NOMO-1 (cell line): ENCODE data around the gene C5AR2.
"Not testable (repeated sequence)": the region's sequence is repeated elsewhere in the genome, so short reads cannot be mapped to it uniquely, and the experiment has no call there.

Experiments used
- DNase-seq, 2 experiments: peaks; one replicate each; lab custom pipeline; 2025; ENCODE audit not compliant: unreplicated experiment in 2 of 2; lab: John Stamatoyannopoulos, UW

The C5AR2 gene

DNA sequence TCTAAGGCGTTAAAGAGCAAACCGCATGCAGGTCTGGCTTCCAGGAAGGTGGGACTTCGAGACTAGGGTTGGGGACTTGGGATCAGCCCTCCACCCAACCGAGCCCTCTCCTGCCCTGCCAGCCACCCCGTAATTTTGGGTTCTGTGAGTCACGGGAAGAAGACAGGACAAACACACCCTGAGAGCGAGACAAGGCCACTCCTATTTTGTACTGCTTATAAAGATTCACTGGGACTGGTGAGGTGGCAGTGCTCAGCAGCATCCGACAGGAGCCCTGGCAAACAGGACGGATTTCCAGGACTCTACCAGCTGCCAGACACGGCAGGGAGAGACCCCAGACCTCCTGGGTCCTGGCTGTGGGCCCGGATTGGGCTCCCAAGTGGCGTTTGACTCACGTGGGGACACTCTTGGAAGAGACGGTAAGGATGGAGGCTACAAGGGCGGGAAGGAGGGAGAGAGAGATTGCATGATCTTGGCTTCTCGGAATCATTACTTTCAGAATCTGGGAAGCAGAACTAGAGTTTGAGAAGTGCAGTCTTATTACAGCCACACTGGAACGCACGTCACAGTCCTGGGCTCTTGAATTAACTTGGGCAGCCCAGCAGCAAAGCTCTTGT is at the start of gene C5AR2:
C5AR2 (plus strand) TSS at position 245 of the 617 bp plus-strand sequence. CDS start 8,625 bp downstream, outside the sequence.
- DNase-seq = no peak

GRCh38 chr19:47283405-47284059 is 48.4 kb upstream of the C5AR2 start:
- DNase-seq = peak; percentile 23 to 25

DNA sequence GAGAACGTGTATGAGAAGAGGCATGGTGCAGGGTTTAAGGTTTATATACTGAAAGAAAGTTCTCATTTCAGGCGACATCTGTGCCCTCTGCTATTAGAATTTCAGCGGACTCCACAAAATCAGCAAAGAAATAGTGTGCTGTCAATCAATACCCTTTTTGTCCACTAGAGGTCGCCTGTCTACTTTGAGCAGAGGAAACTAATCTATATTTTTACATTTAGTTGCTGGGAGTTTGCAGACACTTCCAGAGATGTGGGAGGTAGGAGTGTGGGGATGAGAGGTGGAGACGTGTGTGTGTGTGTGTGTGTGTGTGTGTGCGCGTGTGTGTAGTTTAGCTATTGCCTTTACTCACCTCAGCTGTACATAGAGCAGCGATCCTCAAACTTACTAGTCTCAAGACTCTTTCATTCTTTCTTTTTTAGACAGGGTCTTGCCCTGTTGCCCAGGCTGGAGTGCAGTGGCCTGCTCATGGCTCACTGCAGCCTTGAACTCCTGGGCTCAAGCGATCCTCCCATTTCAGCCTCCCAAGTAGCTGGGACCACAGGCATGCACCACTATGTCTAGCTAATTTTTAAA is 47.6 kb upstream of the C5AR2 start:
- peak; percentile 41 to 60 for DNase-seq

DNA sequence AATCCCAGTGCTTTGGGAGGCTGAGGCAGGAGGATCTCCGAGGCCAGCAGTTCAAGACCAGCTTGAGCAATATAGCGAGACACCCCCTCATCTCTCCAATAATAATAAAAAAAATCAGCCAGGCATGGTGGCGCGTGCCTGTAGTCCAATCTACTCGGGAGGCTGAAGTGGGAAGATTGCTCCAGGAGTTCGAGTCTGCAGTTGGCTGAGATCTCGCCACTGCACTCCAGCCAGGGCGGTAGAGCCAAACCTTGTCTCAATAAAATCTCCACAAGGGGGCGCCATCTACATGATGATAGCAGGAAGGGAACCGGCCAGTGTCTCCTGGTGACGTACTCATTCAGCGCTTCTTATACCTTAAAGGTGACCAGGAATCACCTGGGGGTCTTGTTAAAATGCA is 35.9 kb upstream of the C5AR2 start:
- DNase-seq = peak; percentile 32 to 77

DNA sequence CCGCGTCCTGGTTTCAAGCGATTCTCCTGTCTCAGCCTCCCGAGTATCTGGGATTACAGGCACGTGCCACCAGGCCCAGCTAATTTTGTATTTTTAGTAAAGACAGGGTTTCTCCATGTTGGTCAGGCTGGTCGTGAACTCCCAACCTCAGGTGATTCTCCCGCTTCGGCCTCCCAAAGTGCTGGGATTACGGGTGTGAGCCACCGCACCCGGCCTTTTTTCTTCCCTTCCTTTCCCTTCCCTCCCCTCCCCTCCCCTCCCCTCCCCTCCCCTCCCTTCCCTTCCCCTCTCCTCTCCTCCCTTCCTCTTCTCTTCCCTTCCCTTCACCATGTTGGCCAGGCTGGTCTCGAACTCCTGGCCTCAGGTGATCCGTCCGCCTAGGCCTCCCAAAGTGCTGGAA is 31.1 kb upstream of the C5AR2 start:
- DNase-seq = not testable (repeated sequence)

GRCh38 chr19:47302249-47302648 is 29.7 kb upstream of the C5AR2 start:
- DNase-seq = peak in 1 of 2 experiments; percentile 26

DNA sequence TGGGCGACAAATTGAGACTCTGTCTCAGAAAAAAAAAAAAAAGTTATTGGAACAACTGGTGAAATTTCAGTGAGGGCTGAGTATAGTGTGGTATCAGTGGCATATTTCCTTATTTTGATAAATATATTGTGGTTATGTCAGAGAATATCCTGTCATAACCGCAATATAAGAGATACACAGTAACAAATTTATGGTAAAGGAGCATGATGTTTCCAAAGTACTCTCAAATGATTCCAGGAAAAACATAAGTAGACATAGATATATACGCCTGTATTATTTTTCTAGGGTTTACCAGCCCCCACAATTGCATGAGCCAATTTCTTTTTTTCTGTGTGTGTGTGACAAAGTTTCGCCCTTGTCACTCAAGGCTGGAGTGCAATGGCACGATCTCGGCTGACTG is 28.0 kb upstream of the C5AR2 start:
- DNase-seq = no peak

DNA sequence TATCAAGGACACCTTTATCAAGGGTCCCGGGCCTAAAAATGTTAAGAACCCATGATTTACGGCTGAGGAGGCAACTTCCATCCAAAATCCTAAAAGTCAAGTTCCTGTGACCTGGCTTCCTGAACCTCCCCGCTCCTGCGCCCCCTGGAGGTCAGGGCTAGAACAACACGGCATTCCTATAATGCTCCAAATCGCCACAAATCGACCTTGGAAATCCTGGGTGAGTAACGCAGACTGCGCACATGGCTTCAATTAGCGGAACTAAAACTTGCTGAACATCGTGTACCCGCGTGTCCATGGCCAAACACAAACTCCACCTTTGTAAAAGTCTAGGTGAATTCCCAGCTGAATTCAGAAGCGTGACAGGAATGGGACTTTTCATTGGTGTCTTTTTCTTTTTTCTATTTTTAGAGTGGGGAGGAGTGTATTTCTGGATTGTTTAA is 26.6 kb upstream of the C5AR2 start:
- DNase-seq = peak; percentile 9 to 12

GRCh38 chr19:47306303-47306702 is 25.7 kb upstream of the C5AR2 start:
- no peak for DNase-seq

DNA sequence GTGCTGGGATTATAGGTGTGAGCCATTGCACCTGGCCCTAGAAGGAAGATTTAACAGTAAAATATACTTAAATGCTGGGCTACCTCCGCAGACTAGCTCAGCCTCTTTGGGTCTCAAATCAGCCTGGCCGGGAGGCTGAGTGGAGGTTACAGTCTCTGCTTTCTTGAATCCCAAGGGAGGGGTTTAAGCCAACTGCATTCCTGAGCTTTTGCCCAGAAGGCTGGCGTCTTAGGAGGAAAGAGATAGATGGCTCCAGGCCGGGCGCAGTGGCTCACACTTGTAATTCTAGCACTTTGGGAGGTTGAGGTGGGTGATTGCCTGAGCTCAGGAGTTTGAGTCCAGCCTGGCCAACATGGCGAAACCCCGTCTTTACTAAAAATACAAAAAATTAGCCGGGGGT is 22.9 kb upstream of the C5AR2 start:
- no peak for DNase-seq

- DNase-seq = peak; percentile 12 to 35
Observed at GRCh38 chr19:47309608-47310007, 22.4 kb upstream of the C5AR2 start, which contains the start of gene C5AR1. Gene C5AR1, plus strand, starts transcription at chr19:47309861. Its CDS starts 35 bp downstream, at chr19:47309896.

DNA sequence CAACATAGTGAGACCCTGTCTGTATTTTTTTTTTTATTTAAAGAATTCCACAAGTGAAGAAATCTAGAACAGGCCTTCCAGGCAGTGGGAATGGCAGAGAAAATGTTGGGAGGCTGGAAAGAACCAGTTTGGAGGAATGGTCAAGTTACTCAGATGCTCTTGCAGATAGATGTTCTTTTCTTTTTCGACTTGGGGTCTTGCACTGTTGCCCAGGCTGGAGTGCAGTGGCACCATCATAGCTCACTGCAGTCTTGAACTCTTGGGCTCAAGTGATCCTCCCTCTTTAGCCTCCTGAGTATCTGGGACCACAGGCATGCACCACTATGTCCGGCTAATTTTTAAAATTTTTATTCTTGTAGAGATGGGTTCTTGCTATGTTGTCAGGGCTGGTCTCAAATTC is 21.7 kb upstream of the C5AR2 start:
- DNase-seq = no peak

- peak; percentile 77 to 87 for DNase-seq
Observed at GRCh38 chr19:47310819-47311218, 21.2 kb upstream of the C5AR2 start.

DNA sequence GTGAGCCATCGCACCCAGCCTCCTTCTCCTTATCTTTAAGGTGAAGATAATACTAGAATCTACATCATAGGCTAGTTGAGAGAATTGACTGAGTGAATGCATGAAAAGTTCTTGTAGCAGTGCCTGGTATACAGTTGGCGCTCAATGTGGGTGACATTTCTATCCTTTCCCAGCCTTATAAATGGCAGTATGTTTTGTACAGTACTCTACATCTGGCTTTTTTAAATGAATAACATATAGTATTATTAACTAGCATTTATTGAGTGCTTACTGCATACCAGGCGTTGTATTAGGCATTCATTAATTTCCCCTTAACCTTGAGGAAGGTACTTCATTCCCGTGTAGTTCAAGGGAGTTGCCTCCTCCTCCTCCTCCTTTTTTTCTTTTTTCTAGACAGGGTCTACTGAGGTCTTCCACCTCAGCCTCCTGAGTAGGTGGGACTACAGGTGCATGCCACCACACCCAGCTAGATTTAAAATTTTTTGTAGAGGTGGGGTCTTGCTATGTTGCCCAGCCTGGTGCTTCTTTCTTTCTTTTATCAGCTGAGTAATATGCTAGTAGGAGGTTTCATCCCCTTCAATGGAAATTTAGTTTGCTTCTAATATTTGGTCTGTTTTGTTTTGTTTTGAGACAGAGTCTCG is 19.5 kb upstream of the C5AR2 start:
- no peak for DNase-seq

- no peak for DNase-seq
Observed at GRCh38 chr19:47313754-47314295, 18.1 kb upstream of the C5AR2 start.

- peak; percentile 90 to 98 for DNase-seq
Observed at GRCh38 chr19:47315125-47315821, 16.7 kb upstream of the C5AR2 start.

GRCh38 chr19:47316513-47316912 is 15.5 kb upstream of the C5AR2 start:
- DNase-seq = no peak

- DNase-seq = no peak
Observed at GRCh38 chr19:47319923-47320871, 11.8 kb upstream of the C5AR2 start.

DNA sequence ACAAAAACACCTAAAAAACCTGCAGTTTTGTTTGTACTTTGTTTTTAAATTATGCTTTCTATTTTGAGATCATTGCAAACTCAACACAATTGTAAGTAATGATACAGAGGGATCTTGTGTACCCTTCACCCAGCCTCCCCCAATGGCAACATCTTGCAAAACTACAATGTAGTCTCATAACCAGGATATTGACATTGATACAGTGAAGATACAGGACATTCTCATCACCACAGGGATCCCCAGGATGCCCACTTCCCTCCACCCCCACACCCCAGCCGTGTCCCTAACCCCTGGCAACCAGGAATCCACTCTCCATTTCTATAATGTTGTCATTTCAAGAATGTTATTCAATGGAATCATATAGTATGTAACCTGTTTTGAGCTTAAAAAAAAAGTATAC is 10.3 kb upstream of the C5AR2 start:
- no peak for DNase-seq

DNA sequence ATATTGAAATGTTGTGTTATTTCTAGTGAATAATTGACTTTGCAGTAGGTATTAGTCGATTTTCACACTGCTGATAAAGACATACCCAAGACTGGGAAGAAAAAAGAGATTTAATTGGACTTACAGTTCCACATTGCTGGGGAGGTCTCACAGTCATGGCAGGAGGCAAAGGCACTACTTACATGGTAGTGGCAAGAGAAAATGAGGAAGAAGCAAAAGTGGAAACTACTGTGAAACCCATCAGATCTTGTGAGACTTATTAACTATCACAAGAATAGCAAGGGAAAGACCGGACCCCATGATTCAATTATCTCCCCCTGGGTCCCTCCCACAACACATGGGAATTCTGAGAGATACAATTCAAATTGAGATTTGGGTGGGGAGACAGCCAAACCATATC is 9.9 kb upstream of the C5AR2 start:
- DNase-seq = peak; percentile 8 to 74
